ENCODE measurements around the gene SLC9A9.
"Not testable (repeated sequence)": the region's sequence is repeated elsewhere in the genome, so short reads cannot be mapped to it uniquely, and the experiment has no call there.

Gene SLC9A9

GRCh38 chr3:143847787-143848631, at the start of gene SLC9A9:
TSS of gene SLC9A9 (minus strand) at chr3:143848468. CDS start at chr3:143848322, 146 bp downstream.
- DNase-seq (ENCODE audit: low spot score) = no peak

- DNase-seq (ENCODE audit: low spot score) = no peak
Measured at GRCh38 chr3:143897576-143898295, 49.5 kb upstream of the SLC9A9 start.

GRCh38 chr3:143896486-143896885, 48.2 kb upstream of the SLC9A9 start:
- no peak for DNase-seq (ENCODE audit: low spot score)

- no peak for DNase-seq (ENCODE audit: low spot score)
Measured at GRCh38 chr3:143895805-143896204, 47.5 kb upstream of the SLC9A9 start.

GRCh38 chr3:143888846-143889245, 40.6 kb upstream of the SLC9A9 start:
- DNase-seq (ENCODE audit: low spot score) = no peak

GRCh38 chr3:143888166-143888565, 39.9 kb upstream of the SLC9A9 start:
- DNase-seq (ENCODE audit: low spot score) = no peak

GRCh38 chr3:143885780-143886427, 37.6 kb upstream of the SLC9A9 start:
- DNase-seq (ENCODE audit: low spot score) = peak; percentile 9

- DNase-seq (ENCODE audit: low spot score) = no peak
Measured at GRCh38 chr3:143884861-143885260, 36.6 kb upstream of the SLC9A9 start.

GRCh38 chr3:143883151-143883550, 34.9 kb upstream of the SLC9A9 start:
- DNase-seq (ENCODE audit: low spot score) = no peak

GRCh38 chr3:143881095-143881494, 32.8 kb upstream of the SLC9A9 start:
- no peak for DNase-seq (ENCODE audit: low spot score)

- no peak for DNase-seq (ENCODE audit: low spot score)
Measured at GRCh38 chr3:143875546-143875945, 27.3 kb upstream of the SLC9A9 start.

GRCh38 chr3:143873553-143873952, 25.3 kb upstream of the SLC9A9 start:
- DNase-seq (ENCODE audit: low spot score) = not testable (repeated sequence)

- DNase-seq (ENCODE audit: low spot score) = no peak
Measured at GRCh38 chr3:143865302-143865701, 17.0 kb upstream of the SLC9A9 start.

- DNase-seq (ENCODE audit: low spot score) = no peak
Measured at GRCh38 chr3:143859465-143860203, 11.4 kb upstream of the SLC9A9 start.

GRCh38 chr3:143856252-143856970, 8.1 kb upstream of the SLC9A9 start:
- DNase-seq (ENCODE audit: low spot score) = no peak

- DNase-seq (ENCODE audit: low spot score) = no peak
Measured at GRCh38 chr3:143855183-143855582, 6.9 kb upstream of the SLC9A9 start.

GRCh38 chr3:143851331-143852017, 3.2 kb upstream of the SLC9A9 start:
- no peak for DNase-seq (ENCODE audit: low spot score)

- DNase-seq (ENCODE audit: low spot score) = no peak
Measured at GRCh38 chr3:143850877-143851276, 2.6 kb upstream of the SLC9A9 start.

- DNase-seq (ENCODE audit: low spot score) = no peak
Measured at GRCh38 chr3:143849854-143850549, 1.7 kb upstream of the SLC9A9 start.

- no peak for DNase-seq (ENCODE audit: low spot score)
Measured at GRCh38 chr3:143848704-143849103, 436 bp upstream of the SLC9A9 start.

Data from HuH-7.5 (cell line).